ENCODE results near the gene ALDH1B1. TPM values are rescaled to one million over a fixed set of nuclear protein-coding genes. Genes with fewer than 3 reads are reported as not detected.

The ALDH1B1 gene
- total RNA-seq, 1 experiment from 2014 or later, result 46.6 TPM

- Histone ChIP-seq H3K27ac (ENCODE audit: low read depth, low read length) (no peak overlapping the region), H3K4me3 (replicated peaks in 1 of 2; ENCODE audit: low read depth in 1 of 2, low read length in 2 of 2) (no peak overlapping the region), H3K9ac (ENCODE audit: low read length) (no peak overlapping the region), H3K4me2 (ENCODE audit: low read length) (no peak overlapping the region), H3K36me3 (ENCODE audit: control insufficient read depth in 1 of 2, insufficient read depth in 2 of 2, low read length in 2 of 2) (no peaks in the 10 kb centered on the region), H3K9me2 (ENCODE audit: insufficient read depth) (no peaks in the 10 kb centered on the region), H3K9me3 (ENCODE audit: control insufficient read depth in 1 of 2, insufficient read depth in 1 of 2, low read depth in 1 of 2, low read length in 2 of 2) (no peaks in the 10 kb centered on the region), H3K79me2 (ENCODE audit: insufficient read depth, low read length) (no peaks in the 10 kb centered on the region), H2AFZ (ENCODE audit: low read depth, low read length, poor library complexity, severe bottlenecking) (no peak overlapping the region), H3K4me1 (ENCODE audit: control insufficient read depth in 1 of 2, insufficient read depth in 2 of 2, low read length in 2 of 2) (no peaks in the 10 kb centered on the region), H4K20me1 (ENCODE audit: insufficient read depth) (no peaks in the 10 kb centered on the region), H3K27me3 (ENCODE audit: insufficient read depth, low read length) (peaks cover 5% of the 10 kb centered on the region; the same call in 1 of the 2 replicates)
- no peak for TF ChIP-seq ZNF274 (IDR thresholded peaks at IDR 0.05; ENCODE audit: low read depth, low read length)
- TF ChIP-seq ZFX (IDR thresholded peaks at IDR 0.05), result no peak
- no peak for TF ChIP-seq FOSL1 (IDR thresholded peaks at IDR 0.05; ENCODE audit: low read depth)
- no peak for TF ChIP-seq SRF (IDR thresholded peaks at IDR 0.05; ENCODE audit: low read depth)
- TF ChIP-seq, protein P1, sequence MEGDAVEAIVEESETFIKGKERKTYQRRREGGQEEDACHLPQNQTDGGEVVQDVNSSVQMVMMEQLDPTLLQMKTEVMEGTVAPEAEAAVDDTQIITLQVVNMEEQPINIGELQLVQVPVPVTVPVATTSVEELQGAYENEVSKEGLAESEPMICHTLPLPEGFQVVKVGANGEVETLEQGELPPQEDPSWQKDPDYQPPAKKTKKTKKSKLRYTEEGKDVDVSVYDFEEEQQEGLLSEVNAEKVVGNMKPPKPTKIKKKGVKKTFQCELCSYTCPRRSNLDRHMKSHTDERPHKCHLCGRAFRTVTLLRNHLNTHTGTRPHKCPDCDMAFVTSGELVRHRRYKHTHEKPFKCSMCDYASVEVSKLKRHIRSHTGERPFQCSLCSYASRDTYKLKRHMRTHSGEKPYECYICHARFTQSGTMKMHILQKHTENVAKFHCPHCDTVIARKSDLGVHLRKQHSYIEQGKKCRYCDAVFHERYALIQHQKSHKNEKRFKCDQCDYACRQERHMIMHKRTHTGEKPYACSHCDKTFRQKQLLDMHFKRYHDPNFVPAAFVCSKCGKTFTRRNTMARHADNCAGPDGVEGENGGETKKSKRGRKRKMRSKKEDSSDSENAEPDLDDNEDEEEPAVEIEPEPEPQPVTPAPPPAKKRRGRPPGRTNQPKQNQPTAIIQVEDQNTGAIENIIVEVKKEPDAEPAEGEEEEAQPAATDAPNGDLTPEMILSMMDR (IDR thresholded peaks at IDR 0.05 in 2 of 3, conservative IDR thresholded peaks at IDR 0.05 in 1 of 3; ENCODE audit: borderline replicate concordance in 1 of 3, insufficient read depth in 1 of 3, low read depth in 2 of 3, low read length in 2 of 3), result no peak
- no peak for TF ChIP-seq ZBTB33 (IDR thresholded peaks at IDR 0.05; ENCODE audit: extremely low read depth, insufficient replicate concordance, low read length)
- no peak for TF ChIP-seq SP1 (IDR thresholded peaks at IDR 0.05; ENCODE audit: low read depth)
- no peak for TF ChIP-seq CEBPB (IDR thresholded peaks at IDR 0.05; ENCODE audit: low read depth)
- no peak for TF ChIP-seq JUND (IDR thresholded peaks at IDR 0.05)
- TF ChIP-seq EZH2phosphoT487 (IDR thresholded peaks at IDR 0.05; ENCODE audit: borderline replicate concordance), result no peak
- TF ChIP-seq TCF7L2 (IDR thresholded peaks at IDR 0.05; ENCODE audit: borderline replicate concordance, extremely low read depth, insufficient read depth, insufficient read length), result no peak
- no peak for TF ChIP-seq POLR2AphosphoS5 (IDR thresholded peaks at IDR 0.05; ENCODE audit: low read depth, low read length)
- no peak for TF ChIP-seq CBX3 (IDR thresholded peaks at IDR 0.05; ENCODE audit: low read depth)
- TF ChIP-seq RAD21 (IDR thresholded peaks at IDR 0.05; ENCODE audit: low read depth), result no peak
- TF ChIP-seq SIN3A (IDR thresholded peaks at IDR 0.05; ENCODE audit: low read depth), result no peak
- ChIA-PET RAD21 (ENCODE audit: low non-redundant PET in 1 of 2, low total read pairs in 2 of 2, uncharacterized antibody in 2 of 2, unreplicated experiment in 2 of 2) (interaction anchor here in 1 of 2 experiments (0.7 kb wide), 1 partner anchor 202 kb away, joined by 3 read pairs; the partner anchor contains the start of gene ANKRD18A), POLR2A (interaction anchor here (0.6 kb wide), 1 partner anchor 605 kb away, joined by 4 read pairs; no protein-coding TSS in a partner anchor), CTCF (interaction anchor here (1.3 kb wide), 1 partner anchor 10 kb away, joined by 3 read pairs; no protein-coding TSS in a partner anchor)
- no peak for DNase-seq (ENCODE audit: low read depth, low spot score)
- intact Hi-C loops (cut with micrococcal nuclease), result no loop called here
- BruUV-seq (replicated peaks), result no TSS peak
- ATAC-seq, result no peak
Observed at GRCh38 chr9:38418366-38418765, 25.9 kb downstream of the ALDH1B1 start.

All from HCT116 (cell line).